Activated CD4-positive, alpha-beta T cell treated with anti-CD3 and anti-CD28 coated beads for 48 hours (primary cell): ENCODE measurements around the gene CLSTN3.

Experiments
- DNase-seq: peaks from one replicate; pipeline ENCODE4 v3.0.0-alpha.2; 2020

The CLSTN3 gene

DNA sequence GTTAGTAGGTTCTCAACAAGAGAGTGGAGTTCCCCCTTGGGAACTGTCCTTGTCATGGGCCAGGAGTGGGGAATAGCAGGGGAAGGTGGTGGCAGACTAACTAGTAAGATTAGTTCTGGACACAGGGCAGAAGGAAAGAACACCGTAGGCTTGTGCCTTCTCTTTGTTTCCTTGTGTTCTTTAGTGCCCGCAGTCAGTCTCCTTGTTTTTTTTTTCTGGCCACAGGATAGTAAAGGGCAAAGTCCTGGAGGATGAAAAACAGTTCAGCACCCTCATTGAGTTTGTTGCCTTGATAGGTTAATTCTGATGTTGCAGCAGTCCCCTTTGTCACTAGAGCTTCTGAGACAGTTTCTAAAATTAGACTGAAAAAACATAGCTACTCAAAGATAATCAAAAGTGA is 67.7 kb downstream of the CLSTN3 start:
- no peak for DNase-seq

DNA sequence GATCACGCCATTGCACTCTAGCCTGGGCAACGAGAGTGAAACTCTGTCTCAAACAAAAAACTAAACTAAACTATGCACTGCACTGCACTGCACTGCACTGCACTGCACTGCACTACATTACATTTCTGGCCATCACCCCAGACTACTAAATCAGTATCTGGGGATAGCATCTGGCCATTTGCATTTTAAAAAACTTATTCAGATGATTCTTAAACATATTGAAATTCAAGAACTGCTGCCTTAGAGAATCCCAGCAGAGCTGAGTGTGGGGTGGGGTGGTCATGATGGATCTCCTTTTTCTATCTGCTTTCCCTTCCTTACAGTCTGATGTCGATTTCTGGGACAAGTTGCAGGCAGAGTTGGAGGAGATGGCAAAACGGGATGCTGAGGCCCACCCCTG is 72.9 kb downstream of the CLSTN3 start:
- DNase-seq: no peak

DNA sequence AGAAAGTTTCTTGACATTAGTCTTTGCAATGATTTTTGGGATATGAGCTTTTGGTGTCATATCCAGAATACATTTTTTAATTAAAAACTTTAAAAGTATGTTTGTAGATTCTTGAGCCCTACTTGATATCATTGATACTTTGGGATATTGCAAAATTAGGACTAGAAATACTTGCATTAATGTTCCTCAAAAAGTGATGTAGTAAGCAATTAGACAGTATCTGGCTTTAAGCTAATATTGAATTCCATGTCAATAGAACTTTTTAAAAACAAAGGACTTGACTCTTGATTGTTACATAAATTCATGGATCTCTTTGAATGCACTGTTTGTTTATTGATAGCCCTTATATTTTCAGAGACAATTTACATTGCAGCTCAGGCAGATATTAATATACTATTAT is 74.9 kb downstream of the CLSTN3 start:
- no peak for DNase-seq

DNA sequence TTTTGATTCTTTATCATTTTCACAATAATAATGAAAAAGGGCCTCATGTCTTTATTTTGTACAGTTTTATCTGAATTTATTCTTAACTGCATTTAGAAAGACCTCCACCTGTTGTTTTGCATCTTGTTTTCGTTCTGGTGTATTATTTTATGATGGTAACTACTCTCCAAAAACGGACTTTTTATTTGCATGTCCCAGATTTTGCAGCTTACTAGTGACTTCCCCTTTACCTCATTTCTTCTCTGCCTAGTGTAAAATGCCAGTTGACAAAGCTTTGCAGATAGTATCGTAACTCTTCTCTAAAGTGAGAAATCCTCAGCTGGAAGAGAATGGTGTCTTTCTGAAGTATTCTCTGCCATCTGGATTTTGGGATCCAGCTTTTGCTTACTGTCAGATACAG is 76.5 kb downstream of the CLSTN3 start:
- DNase-seq: no peak

DNA sequence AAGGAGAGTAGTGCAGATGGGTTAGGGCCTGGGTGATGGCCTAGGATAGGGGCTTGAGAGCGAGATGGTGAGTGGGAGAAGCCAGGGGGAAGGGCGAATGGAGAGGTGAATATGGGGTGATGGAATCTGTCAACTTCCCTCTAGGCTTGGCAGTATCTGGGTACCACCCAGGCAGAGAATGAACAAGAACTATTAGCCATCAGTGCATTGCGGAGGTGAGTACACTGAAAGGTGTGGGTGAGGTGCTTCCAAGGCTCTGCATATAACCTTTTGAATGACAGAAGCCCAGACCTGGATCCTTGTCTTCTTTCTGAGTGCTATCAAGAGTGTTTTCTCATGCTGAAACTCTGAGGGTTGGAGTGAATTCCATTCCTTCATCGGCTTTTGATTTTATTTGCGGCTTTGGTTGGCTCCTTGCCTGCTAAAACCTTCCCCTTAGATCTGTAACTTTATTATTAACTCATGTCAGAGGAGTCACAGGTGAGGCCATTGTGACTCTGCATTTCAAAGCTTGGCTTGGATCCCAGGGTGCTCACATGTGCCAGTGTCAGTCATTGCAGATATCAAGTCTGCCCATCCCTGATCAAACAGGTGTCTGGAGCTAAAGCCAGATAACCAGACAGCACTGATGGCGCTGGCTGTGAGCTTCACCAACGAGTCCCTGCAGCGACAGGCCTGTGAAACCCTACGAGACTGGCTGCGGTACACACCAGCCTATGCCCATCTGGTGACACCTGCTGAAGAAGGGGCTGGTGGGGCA is 77.9 kb downstream of the CLSTN3 start:
- no peak for DNase-seq
